Stimulated activated CD4-positive, alpha-beta T cell treated with anti-CD3 and anti-CD28 coated beads, TNF-alpha, amount 100 ng/mL, for 4 hours (primary cell): ENCODE results near the gene SRSF3.

Experiments used
- DNase-seq, 3 experiments: peaks; one replicate each; pipeline ENCODE4 v3.0.0-alpha.2; 2020; ENCODE audit warnings: low read depth in 3 of 3

Gene SRSF3

DNA sequence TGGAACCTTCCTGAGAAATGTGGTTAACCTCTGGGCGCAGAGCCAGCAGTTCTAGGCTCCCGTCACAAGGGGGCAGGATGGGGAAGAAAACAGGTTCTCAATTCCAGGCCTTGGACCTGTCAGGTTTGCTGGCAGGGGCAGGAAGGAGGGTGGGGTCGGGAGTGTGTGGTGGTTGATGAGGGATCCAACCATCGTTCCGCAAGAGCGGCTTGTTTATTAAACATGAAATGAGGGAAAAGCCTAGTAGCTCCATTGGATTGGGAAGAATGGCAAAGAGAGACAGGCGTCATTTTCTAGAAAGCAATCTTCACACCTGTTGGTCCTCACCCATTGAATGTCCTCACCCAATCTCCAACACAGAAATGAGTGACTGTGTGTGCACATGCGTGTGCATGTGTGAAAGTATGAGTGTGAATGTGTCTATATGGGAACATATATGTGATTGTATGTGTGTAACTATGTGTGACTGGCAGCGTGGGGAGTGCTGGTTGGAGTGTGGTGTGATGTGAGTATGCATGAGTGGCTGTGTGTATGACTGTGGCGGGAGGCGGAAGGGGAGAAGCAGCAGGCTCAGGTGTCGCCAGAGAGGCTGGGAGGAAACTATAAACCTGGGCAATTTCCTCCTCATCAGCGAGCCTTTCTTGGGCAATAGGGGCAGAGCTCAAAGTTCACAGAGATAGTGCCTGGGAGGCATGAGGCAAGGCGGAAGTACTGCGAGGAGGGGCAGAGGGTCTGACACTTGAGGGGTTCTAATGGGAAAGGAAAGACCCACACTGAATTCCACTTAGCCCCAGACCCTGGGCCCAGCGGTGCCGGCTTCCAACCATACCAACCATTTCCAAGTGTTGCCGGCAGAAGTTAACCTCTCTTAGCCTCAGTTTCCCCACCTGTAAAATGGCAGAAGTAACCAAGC is 29.6 kb downstream of the SRSF3 start:
- DNase-seq: peak; percentile 50 to 69 (median 63)

DNA sequence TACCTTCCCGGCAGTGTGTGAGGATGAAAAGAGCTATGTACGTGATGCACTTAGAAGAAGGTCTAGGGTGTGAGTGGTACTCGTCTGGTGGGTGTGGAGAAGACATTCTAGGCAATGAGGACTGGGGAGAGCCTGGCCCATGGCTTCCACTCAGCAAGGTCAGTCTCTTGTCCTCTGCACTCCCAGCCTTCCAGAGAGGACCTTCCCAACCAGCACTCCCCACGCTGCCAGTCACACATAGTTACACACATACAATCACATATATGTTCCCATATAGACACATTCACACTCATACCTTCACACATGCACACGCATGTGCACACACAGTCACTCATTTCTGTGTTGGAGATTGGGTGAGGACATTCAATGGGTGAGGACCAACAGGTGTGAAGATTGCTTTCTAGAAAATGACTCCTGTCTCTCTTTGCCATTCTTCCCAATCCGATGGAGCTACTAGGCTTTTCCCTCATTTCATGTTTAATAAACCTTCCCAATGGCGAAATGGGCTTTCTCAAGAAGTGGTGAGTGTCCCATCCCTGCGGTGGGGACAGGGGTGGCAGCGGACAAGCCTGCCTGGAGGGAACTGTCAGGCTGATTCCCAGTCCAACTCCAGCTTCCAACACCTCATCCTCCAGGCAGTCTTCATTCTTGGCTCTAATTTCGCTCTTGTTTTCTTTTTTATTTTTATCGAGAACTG is 30.4 kb downstream of the SRSF3 start:
- no peak for DNase-seq

DNA sequence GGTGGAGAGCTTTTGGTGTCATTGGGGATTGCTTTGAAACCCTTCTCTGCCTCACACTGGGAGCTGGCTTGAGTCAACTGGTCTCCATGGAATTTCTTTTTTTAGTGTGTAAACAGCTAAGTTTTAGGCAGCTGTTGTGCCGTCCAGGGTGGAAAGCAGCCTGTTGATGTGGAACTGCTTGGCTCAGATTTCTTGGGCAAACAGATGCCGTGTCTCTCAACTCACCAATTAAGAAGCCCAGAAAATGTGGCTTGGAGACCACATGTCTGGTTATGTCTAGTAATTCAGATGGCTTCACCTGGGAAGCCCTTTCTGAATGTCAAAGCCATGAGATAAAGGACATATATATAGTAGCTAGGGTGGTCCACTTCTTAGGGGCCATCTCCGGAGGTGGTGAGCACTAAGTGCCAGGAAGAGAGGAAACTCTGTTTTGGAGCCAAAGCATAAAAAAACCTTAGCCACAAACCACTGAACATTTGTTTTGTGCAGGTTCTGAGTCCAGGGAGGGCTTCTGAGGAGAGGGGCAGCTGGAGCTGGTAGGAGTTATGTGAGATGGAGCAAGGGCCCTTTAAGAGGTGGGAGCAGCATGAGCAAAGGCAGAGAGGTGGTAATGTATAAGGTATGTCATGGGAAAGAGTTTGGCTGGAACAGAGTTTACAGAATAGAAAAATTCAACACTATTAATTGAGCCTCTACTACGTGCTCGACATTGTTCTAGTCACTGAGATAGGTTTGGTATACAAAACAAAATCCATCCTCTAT is 31.2 kb downstream of the SRSF3 start:
- DNase-seq: no peak

DNA sequence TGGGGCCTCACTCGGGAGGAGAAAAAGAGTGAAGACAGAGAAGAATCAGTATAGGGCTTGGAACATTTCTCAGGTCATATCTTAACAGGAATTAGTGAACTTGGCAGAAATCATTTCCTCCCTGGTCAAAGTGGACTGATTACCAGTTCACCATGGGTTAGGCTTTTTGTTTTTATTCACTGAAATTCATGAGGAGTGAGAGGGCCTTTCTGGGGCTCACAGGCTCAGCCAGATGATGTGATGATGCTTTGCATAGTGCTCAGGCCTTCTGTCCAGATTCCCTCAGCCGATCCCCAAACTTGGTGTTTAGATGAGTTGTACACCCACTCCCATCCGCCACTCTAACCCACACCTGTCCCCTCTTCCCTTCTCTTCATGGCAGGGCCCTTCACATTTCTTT is 32.5 kb downstream of the SRSF3 start:
- no peak for DNase-seq

DNA sequence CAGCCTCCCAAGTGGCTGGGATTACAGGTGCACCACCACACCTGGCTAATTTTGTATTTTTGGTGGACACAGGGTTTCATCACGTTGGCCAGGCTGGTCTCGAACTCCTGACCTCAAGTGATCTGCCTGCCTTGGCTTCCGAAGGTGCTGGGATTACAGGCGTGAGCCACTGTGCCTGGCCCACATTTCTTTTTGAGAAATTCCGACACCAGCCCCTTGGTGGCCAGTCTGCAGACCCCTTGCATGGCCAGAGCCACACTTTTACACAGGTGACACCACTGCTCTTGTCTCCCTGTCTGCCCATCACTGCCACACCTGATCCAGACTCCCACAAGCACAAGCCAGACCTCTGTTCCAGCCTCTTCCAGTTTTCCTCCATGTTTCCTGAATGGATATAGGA is 33.0 kb downstream of the SRSF3 start:
- no peak for DNase-seq

DNA sequence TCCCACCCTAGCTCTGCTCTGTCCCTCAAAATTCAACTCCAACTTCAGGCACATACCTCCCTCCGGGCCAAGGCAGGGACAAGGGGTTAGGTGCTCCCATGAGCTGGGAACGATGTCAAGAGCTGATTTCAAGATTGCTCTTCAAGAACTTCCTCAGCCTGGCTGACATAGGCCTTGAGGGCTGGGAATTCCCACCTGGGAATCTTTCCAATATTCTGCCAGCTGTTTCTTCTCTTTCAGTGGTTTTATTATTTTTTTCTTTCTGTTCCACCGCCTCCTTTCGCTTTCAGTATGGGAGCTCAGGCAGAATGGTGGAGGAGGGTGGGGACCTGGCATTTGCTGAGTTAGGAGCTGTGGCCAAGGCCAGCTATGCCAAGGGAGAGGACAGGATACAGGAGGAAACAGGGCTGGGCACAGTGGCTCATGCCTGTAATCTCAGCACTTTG is 33.7 kb downstream of the SRSF3 start:
- no peak for DNase-seq

DNA sequence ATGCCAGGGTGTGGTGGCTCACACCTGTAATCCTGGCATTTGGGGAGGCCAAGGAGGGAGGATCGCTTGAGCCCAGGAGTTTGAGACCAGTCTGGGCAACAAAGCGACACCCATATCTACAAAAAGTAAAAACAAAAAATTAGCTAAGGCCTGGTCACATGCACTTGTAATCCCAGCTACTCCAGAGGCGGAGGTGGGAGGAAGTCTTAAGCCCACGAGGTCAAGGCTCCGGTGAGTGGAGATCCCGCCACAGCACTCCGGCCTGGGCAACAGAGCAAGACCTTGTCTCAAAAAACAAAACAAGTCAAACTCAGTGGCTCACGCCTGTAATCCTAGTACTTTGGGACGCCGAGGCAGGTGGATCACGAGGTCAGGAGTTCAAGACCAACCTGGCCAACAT is 35.6 kb downstream of the SRSF3 start:
- no peak for DNase-seq

DNA sequence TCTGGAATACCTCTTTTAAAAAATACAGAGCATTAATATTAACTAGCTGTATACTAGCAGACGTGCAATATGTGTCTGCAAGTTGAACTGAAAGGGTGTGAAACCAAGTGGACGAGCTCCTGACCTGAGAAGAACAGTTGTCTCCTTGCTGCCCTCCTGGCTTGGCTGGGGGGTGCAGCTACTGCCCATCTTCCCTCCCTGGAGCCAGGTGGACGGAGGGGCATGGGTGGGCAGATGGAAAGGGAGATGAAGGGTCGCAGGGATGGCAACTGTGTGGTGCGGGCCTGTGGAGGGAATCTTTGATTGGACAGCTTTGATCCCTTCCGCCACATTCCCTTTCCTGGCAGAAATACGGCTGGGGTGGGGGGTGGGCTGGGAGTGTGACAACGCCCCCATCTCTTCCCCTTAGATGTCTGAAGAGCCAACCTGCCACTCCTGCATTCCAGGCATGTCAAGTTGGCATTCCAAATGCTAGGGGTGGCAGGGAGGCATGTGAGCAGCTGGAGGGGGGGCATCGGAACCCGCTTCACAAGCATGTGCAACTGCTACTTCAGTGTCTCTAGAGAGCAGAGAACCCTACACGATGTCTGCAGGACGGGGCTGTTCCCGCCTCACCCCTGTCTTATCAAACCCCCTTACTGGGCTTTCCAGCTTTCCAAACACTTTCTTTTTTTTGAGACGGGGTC is 37.3 kb downstream of the SRSF3 start:
- no peak for DNase-seq

DNA sequence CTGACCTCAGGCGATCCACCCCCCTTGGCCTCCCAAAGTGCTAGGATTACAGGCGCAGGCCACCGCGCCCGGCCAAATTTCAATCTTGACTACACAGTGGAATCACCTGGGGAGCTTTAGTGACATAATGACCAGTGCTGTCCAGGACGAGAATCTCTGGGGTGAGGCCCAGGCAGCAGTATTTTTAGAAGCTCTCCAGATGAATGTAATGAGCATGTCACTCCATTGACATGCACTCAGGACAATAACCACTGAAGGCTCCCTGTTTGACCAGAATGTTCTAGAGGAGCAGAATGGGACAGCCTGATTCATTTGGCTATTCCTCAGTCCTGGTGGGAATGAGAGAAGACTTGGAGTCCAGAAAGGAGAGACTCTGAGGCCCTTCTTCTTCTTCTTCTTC is 39.2 kb downstream of the SRSF3 start:
- no peak for DNase-seq

DNA sequence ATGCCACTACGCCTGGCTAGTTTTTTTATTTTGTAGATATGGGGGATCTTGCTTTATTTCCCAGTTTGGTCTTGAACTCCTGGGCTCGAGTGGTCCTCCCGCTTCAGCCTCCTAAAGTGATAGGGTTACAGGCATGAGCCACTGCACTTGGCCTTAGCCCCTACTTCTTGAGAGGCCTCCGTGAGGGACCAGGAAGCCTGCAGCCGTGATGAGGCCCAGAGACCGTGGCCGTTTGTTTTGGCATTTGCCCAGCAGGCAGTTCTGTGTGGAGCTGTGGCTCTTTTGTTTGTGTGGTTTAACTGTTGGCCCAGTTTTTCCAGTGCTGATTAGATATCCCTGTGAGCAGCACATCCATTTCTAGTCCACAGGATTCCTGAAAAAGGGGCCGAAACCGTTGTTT is 39.8 kb downstream of the SRSF3 start:
- DNase-seq: no peak

DNA sequence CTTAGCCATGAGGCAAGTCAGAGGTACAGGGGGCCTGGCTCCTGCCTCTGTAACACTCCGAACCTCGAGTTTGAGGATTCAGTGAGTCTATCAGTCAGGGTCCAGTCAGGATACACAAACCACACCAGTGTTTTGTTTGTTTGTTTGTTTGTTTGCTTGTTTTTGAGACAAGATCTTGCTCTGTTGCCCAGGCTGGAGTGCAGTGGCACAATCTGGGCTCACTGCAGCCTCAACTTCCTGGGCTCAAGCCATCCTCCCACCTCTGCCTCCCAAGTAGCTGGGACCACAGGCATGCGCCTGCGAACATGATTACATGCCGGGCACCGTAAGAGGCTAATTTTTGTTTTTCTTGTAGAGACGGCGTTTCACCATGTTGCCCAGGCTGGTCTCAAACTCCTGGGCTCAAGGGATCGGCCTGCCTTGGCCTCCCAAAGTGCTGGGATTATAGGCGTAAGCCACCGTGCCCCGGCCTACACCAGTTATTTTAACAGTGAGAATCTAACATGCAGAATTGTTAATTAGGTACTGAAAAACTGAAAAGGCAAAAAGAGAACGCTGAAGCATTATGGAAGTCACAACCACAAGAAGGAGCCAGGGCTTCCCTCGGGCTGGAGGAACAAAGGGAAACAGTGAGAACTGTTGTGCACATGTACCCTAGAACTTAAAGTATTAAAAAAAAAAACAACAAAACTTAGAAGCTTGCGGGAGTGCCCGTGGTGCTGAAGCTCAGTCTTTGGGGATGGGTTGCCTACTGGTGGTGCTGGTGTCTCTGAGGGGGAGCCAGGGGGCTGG is 40.4 kb downstream of the SRSF3 start:
- no peak for DNase-seq

DNA sequence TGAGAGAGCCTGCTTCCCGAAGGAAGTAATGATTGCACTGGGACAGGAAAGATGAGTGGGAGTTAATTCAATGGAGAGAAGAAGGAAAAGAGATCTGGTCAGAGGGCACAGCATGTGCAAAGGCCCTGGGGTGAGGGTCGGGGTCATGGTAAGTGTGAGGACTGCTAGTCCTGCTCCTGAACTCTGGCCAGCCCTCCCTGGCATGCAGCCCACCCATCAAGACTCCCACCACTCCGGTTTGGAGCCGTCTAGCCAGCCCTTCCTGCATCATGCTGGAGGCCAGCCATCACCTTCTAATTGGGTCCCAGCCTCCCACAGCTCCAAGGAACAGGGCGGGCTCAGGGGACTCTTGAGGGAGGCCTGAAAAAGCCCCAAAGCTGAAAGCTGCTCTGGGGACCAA is 42.1 kb downstream of the SRSF3 start:
- DNase-seq: no peak

DNA sequence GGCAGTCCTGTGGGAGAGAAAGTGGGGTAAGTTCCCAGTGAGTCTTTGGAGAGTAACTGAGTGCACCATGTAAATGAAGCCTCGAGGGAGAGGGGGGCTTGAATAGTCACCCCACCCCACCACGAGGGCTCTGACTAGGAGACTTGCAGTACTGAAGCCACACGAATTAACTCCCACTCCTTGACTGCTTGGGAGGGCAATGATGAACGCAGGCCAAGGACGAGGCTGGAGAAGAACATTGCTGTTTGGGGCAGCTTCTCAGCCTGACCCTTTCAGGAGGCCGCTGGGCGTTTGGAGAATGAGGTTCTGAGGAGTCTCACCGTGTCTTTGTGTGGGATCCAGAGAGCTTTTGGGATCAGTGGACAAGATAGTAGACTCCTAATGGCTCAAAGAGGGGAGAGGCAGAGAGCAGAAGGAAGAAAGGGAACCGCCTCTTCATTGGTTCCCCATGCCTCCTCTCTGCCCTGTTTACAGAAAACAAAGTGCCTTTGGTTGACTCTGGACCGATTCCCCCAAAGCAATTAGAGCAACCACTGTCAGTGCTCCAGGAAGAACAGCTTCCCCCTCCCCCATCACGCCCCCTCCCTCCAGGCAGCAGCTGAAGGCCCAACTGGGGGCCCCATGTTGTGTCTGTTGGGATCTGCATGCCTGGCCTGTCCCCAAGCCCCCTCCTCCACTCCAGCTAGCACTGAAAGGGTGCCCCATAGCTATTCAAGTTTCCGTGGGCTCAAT is 42.7 kb downstream of the SRSF3 start:
- DNase-seq: no peak

DNA sequence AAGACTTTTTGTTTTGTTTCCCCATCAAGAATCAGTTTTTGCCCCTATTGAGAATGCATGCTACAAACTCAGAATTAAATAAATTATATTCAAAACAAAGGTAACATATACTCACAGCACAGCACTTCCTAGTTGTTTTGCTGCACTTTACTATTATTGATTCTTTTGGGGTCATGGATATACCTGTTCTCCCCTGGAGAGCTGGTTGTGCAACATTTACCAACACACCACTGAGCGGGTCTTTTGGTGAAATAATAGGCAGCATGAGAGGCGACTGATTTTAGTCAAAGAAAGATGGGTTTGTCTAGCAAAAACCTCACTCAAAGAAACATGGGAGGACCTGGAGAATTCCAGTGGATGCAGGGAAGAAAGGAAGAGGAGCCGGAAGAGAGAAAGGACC is 44.4 kb downstream of the SRSF3 start:
- DNase-seq: no peak

DNA sequence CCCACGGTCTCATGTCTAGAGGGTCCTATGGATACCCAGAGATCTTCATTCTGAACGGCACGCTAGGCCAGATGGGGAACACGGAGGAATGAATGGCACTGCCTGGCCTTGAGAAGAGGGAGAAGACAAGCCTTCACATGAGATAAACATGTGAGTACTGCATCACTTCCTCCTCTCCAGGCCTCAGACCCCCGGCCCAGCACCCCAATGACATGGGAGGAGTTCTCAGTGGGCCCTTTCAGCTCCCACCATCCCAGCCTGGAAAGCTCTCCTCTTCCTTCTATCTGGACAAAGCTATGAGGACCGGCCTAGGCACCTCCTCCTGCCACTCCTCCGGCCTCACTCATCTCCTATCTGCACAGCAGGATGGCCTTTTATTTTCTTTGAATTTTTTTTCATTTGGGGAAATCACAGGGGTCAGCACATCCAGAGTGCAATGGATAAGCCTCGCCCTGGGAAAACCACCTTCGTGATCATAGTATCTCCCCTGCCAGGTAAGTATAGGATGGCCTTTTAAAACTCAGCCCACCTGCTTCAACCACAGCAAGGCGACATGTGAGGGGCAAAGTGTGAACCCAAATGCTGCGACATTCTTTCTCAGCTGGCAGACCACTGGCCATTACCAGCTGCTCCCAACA is 45.1 kb downstream of the SRSF3 start:
- DNase-seq: no peak

DNA sequence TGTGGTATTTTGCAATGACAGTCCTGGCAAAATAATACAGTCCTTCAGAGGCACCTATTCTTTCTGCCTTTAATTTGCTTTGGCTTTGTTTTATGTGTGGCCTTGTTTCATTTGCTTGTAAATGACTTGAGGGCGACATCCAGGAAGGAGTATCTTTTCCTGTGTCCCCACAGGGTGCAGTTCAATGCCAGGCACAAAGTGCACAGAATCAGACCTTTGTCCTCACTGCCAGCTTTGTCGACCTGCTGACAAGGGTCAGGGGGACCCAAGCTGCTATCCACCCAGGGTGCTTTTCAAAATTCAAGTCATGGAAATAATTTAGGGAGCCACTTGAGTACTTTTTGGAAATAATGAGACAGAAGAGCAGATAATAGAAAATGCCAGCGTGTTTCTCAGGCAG is 47.4 kb downstream of the SRSF3 start:
- DNase-seq: no peak

DNA sequence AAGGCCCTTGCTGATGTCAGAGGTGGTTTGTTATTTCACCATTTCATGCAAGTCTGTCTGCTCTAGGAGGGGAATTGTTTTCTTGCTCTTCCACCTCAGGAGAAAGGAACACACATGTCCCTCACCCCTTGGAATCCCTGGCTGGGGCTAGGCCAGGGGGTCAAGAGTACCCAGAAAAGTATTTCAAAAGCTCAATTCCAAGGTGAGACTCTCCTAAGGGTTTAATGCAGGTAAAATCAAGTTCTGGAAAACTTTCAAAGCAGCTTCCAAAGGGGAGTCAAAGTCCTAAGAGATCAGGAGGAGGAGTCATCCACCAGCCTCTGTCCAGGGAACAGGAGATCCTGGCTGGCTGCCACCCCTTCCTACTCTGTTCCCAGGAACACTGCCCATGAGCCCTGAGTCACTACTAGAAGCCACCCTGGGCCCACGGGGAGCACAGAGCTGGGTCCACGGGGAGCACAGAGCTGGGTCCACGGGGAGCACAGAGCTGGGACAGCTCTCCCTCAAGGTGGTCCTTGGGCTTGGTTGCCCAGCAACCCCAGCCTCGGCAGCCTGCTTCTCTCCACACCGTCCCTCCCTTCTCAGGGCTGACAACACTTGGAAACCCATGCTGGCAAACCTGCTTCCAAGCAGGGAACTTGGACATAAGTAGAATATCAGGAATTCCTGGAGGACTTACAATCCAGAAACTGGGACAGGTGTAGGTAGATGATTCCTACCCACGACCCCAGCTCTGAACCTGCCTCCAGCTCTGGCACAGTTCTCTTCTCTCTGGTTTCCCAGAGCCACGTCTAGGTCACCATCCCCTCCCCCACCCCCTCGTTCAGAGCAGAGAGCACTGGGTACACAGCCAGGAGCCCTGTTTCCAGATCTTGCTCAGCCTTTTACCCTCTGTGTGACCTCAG is 49.0 kb downstream of the SRSF3 start:
- no peak for DNase-seq

DNA sequence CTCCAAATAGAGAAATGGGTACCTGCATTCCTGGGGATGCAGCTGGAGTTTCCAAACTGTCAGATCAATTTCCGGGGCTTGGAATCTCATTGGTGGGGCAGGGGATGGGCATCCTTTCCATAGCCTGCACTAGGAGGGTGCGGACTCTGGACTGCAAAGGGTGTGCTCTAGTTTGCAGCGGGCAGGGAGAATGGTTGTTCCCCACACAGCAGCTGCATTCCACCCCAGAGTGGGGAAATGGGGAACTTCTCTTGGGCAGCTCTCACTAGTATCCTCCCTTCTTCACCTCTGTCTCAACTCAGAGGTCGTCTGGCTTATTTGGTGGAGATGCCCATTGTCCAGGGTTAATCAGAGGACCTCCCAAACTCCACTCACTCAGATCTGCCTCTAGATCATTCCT is 49.8 kb downstream of the SRSF3 start:
- DNase-seq: no peak

DNA sequence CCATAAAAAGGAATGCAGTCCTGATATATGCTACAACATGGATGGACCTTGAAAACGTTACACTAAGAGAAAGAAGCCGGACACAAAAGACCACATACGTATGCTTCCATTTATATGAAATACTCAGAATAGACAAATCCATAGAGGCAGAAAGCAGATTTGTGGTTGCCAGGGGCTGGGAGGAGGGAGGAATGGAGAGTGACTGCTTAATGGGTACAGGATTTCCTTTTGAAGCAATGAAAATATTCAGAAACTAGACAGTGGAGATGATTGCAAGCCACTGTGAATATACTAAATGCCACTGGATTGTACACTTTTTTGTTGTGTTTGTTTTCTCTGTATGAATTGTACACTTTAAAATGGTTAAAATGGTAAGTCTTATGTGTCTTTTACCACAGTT is 54.9 kb downstream of the SRSF3 start:
- no peak for DNase-seq
